IMR-90 (cell line): ENCODE results near the gene GABBR2. TPM values are rescaled to one million over a fixed set of nuclear protein-coding genes. Genes with fewer than 3 reads are reported as not detected.

Experiments used
- ATAC-seq: fragments of 200-7000 bp; cut with Tn5 transposase; 2 replicates; pipeline ENCODE4 v1.9.1; 2020; ENCODE audit warnings: low read depth, mild to moderate bottlenecking, moderate library complexity
- BruUV-seq: library from RNA; stranded (reverse); fragments of 400-500 nt; replicated peaks from 2 replicates; lab custom pipeline; 2021; lab: Mats Ljungman, UMichigan
- CTCF ChIA-PET: fragments of 300-600 bp; formaldehyde crosslinking; extraction: SDS; loops from one replicate; lab custom pipeline; 2021; ENCODE audit warnings: antibody characterized with exemption; lab: Yijun Ruan, JAX
- POLR2A ChIA-PET: fragments of 300-600 bp; sonication (Branson Sonifier 250); formaldehyde crosslinking; loops from one replicate; lab custom pipeline; 2022; ENCODE audit warnings: antibody characterized with exemption; ENCODE audit not compliant: unreplicated experiment; lab: Charles Lee
- DNase-seq: peaks from one replicate; pipeline ENCODE4 v3.0.0; 2013
- H2AFZ ChIP-seq: replicated peaks from 2 replicates; pipeline ENCODE3; 2013; ENCODE audit warnings: low read length, mild to moderate bottlenecking; ENCODE audit not compliant: poor library complexity
- H2AK5ac ChIP-seq: 2 replicates; pipeline ENCODE4 v1.6.1; 2013; ENCODE audit warnings: low read depth, low read length, inconsistent platforms
- H2AK9ac ChIP-seq: replicated peaks from 2 replicates; pipeline ENCODE3; 2013; ENCODE audit warnings: mild to moderate bottlenecking, low read depth, low read length, moderate library complexity; ENCODE audit not compliant: poor library complexity
- H2BK120ac ChIP-seq: 2 replicates; pipeline ENCODE4 v1.6.1; 2013; ENCODE audit warnings: low read depth, low read length, inconsistent platforms
- H2BK15ac ChIP-seq: 3 replicates; pipeline ENCODE4 v1.6.1; 2013; ENCODE audit warnings: low read depth, low read length, inconsistent platforms
- H2BK20ac ChIP-seq: 2 replicates; pipeline ENCODE4 v1.6.1; 2013; ENCODE audit warnings: low read depth, mild to moderate bottlenecking, inconsistent platforms, low read length, moderate library complexity
- H2BK5ac ChIP-seq: 2 replicates; pipeline ENCODE4 v1.6.1; 2013; ENCODE audit warnings: mild to moderate bottlenecking, low read depth, low read length, inconsistent platforms; ENCODE audit not compliant: poor library complexity, severe bottlenecking
- H3K14ac ChIP-seq: replicated peaks from 2 replicates; pipeline ENCODE4 v1.6.1; 2013; ENCODE audit warnings: low read depth, low read length, inconsistent platforms
- H3K18ac ChIP-seq: 2 replicates; pipeline ENCODE4 v1.6.1; 2013; ENCODE audit warnings: low read depth, low read length, control low read depth
- H3K23ac ChIP-seq: 2 replicates; pipeline ENCODE4 v1.6.1; 2013; ENCODE audit warnings: low read depth, low read length, inconsistent platforms
- H3K27ac ChIP-seq: 2 replicates; pipeline ENCODE4 v1.5.1; 2013; ENCODE audit warnings: mild to moderate bottlenecking, control low read depth, low read length; ENCODE audit not compliant: insufficient read depth
- H3K27me3 ChIP-seq: 2 replicates; pipeline ENCODE4 v1.6.1; 2013; ENCODE audit warnings: low read length; ENCODE audit not compliant: control insufficient read depth, insufficient read depth
- H3K36me3 ChIP-seq: 2 replicates; pipeline ENCODE4 v1.6.1; 2013; ENCODE audit warnings: low read length, mixed read lengths; ENCODE audit not compliant: control insufficient read depth, insufficient read depth
- H3K4ac ChIP-seq: 2 replicates; pipeline ENCODE4 v1.6.1; 2013; ENCODE audit warnings: low read depth, low read length, inconsistent platforms
- H3K4me1 ChIP-seq: 2 replicates; pipeline ENCODE4 v1.6.1; 2013; ENCODE audit warnings: low read length, mixed read lengths; ENCODE audit not compliant: control insufficient read depth, insufficient read depth
- H3K4me2 ChIP-seq: 2 replicates; pipeline ENCODE4 v1.6.1; 2013; ENCODE audit warnings: low read depth, mild to moderate bottlenecking, control low read depth, low read length, moderate library complexity
- H3K4me3 ChIP-seq: 2 replicates; pipeline ENCODE4 v1.5.1; 2013; ENCODE audit warnings: low read depth, mild to moderate bottlenecking, control low read depth, low read length, moderate library complexity; ENCODE audit not compliant: insufficient read depth
- H3K56ac ChIP-seq: 2 replicates; pipeline ENCODE4 v1.6.1; 2013; ENCODE audit warnings: low read length, inconsistent platforms; ENCODE audit not compliant: insufficient read depth; ENCODE audit errors: extremely low read depth
- H3K79me1 ChIP-seq, 2 experiments: 2 replicates each; pipeline ENCODE4 v1.6.1; 2013; ENCODE audit warnings: low read length in 2 of 2, inconsistent platforms in 1 of 2, low read depth in 1 of 2
- H3K9ac ChIP-seq: 2 replicates; pipeline ENCODE4 v1.6.1; 2013; ENCODE audit warnings: low read depth, low read length, control low read depth
- H3K9me1 ChIP-seq: 2 replicates; pipeline ENCODE4 v1.6.1; 2013; ENCODE audit warnings: low read length, inconsistent platforms; ENCODE audit not compliant: insufficient read depth
- H3K9me3 ChIP-seq: 2 replicates; pipeline ENCODE4 v1.6.1; 2013; ENCODE audit warnings: low read length; ENCODE audit not compliant: control insufficient read depth, insufficient read depth
- H4K20me1 ChIP-seq: 2 replicates; pipeline ENCODE4 v1.6.1; 2013; ENCODE audit warnings: low read length, inconsistent platforms; ENCODE audit not compliant: insufficient read depth
- H4K5ac ChIP-seq: 2 replicates; pipeline ENCODE4 v1.6.1; 2013; ENCODE audit warnings: mild to moderate bottlenecking, low read depth, low read length, control low read depth
- H4K8ac ChIP-seq, 2 experiments: 2 replicates each; pipeline ENCODE4 v1.6.1; 2013; ENCODE audit warnings: low read depth in 2 of 2, low read length in 2 of 2, control low read depth in 1 of 2, inconsistent platforms in 1 of 2
- H4K91ac ChIP-seq: 2 replicates; pipeline ENCODE4 v1.6.1; 2013; ENCODE audit warnings: low read depth, low read length, inconsistent platforms; ENCODE audit not compliant: insufficient read depth
- MAFK ChIP-seq: IDR thresholded peaks from 2 replicates; pipeline ENCODE4 v1.6.1; 2012; ENCODE audit warnings: low read depth, low read length, improper control_type of control experiment
- RCOR1 ChIP-seq: IDR thresholded peaks from 2 replicates; pipeline ENCODE4 v1.6.1; 2012; ENCODE audit warnings: mild to moderate bottlenecking, low read length, improper control_type of control experiment; ENCODE audit not compliant: insufficient replicate concordance
- WGBS, 2 experiments: methylation state at CpG; one replicate each; pipeline versions ENCODE4 v1.1.5 to v1.1.7; 2013; ENCODE audit warnings: missing lambda C conversion rate in 2 of 2; ENCODE audit not compliant: insufficient read length in 1 of 2; ENCODE audit errors: extremely low coverage in 2 of 2; 5-methylcytosine and 5-hydroxymethylcytosine counted together
- dilution Hi-C: fragments of 300-500 bp; cut with HindIII; formaldehyde crosslinking; loops from one replicate; pipeline ENCODE4 v1.14.3; 2018; ENCODE audit warnings: low sequenced_read_pairs; ENCODE audit not compliant: unreplicated experiment
- in situ Hi-C: fragments of 300-500 bp; cut with MboI; formaldehyde crosslinking; loops from 3 replicates; pipeline ENCODE4 v1.14.3; 2019; ENCODE audit warnings: low sequenced_read_pairs, inconsistent platforms, mixed read lengths
- intact Hi-C: fragments of 100-400 bp; cut with micrococcal nuclease; formaldehyde crosslinking; loops from 2 replicates; pipeline ENCODE4 v1.10.0; 2022
- polyA plus RNA-seq, 3 experiments: library from polyadenylated mRNA; depleted of rRNA; stranded (reverse); fragments of >200 nt; gene quantifications; 2 replicates each; pipeline ENCODE4 v1.2.3, GENCODE V29; 2012; ENCODE audit warnings: low replicate concordance in 1 of 3
- total RNA-seq: library from RNA; depleted of rRNA; stranded (reverse); fragments of >200 nt; gene quantifications from 2 replicates; pipeline ENCODE4 v1.2.3, GENCODE V29; 2012

The GABBR2 gene
- total and polyA plus RNA-seq, 2 of the 4 experiments (the other 2 are of a cell fraction): 14.2 to 20.3 TPM

DNA sequence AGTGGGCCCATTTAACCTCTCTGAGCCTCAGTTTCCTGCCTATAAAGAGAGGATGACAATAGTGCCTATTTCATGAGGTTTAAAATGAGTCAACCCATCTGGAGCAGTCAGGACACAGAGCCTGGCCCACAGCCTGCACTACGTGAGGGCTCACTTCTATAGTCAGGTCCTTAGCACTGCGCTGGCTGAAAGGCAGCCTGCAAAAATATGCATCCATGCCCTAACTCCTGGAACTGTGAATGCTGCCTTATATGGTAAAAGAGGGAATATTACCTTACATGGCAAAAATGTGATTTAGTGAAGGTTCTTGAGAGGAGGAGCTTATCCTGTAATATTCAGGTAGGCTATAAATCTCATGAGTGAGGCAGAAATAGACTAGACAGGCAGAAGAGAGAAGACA lies 98.5 kb downstream of the GABBR2 start:
- Histone ChIP-seq H3K9ac (peak overlapping the region; percentile 54), H3K36me3 (no peaks in the 10 kb centered on the region), H3K27me3 (no peaks in the 10 kb centered on the region), H3K9me1 (peaks cover 28% of the 10 kb centered on the region), H3K79me1 (peaks cover 22 to 51% of the 10 kb centered on the region in 2 experiments), H3K9me3 (no peaks in the 10 kb centered on the region), H2AK9ac (peak overlapping the region; percentile 93), H4K5ac (peak overlapping the region; percentile 98), H4K91ac (peak overlapping the region; percentile 99), H4K8ac (peak overlapping the region; percentile 96 to 99), H2AK5ac (peak overlapping the region; percentile 100), H2BK20ac (peak overlapping the region; percentile 98), H2BK5ac (peak overlapping the region; percentile 100), H3K27ac (peak overlapping the region; percentile 93), H2BK120ac (peak overlapping the region; percentile 100), H2BK15ac (peak overlapping the region; percentile 99), H3K4me1 (peaks cover 36% of the 10 kb centered on the region), H3K14ac (peak overlapping the region; percentile 97), H2AFZ (peak overlapping the region; percentile 47), H3K4me2 (no peak overlapping the region), H3K23ac (peak overlapping the region; percentile 96), H3K4me3 (no peak overlapping the region), H3K18ac (peak overlapping the region; percentile 96), H4K20me1 (no peaks in the 10 kb centered on the region), H3K4ac (peak overlapping the region; percentile 95), H3K56ac (peak overlapping the region; percentile 79)
- ATAC-seq: peak; percentile 49
- no TSS peak for BruUV-seq
- ChIA-PET CTCF (no interaction called here), POLR2A (no interaction called here)
- peak; percentile 77 for DNase-seq
- intact Hi-C loops (no loop called here), dilution Hi-C loops (no loop called here), in situ Hi-C loops (no loop called here)
- TF ChIP-seq MAFK (0 out of 2 replicates have a peak, but pooled peaks have one; percentile 37), RCOR1 (no peak)
- WGBS, 2 experiments: 20% methylated on average over 1 of the region's 2 CpGs; no CpG with 5 or more reads in 1 of the 2 experiments
